ENCODE measurements around the gene MMP24.

MMP24 gene

GRCh38 chr20:35316086-35316485 lies 89.6 kb downstream of the MMP24 start:
- DNase-seq = no peak

GRCh38 chr20:35317416-35318210 lies 91.1 kb downstream of the MMP24 start:
- no peak for DNase-seq

- DNase-seq = no peak
These were observed 92.1 kb downstream of the MMP24 start for GRCh38 chr20:35318502-35319157.

GRCh38 chr20:35319192-35319870 lies 92.8 kb downstream of the MMP24 start:
- DNase-seq = no peak

GRCh38 chr20:35319871-35320197 lies 93.3 kb downstream of the MMP24 start:
- no peak for DNase-seq

GRCh38 chr20:35320396-35321126 lies 94.1 kb downstream of the MMP24 start:
- DNase-seq = no peak

- DNase-seq = no peak
These were observed 98.9 kb downstream of the MMP24 start for GRCh38 chr20:35325401-35325800.

- no peak for DNase-seq
These were observed 99.7 kb downstream of the MMP24 start for GRCh38 chr20:35326021-35326739.

All from NCI-H1417 treated with DMSO at 0.1 percent for 48 hours (cell line).